ENCODE results near the gene CCDC85C.

Gene CCDC85C

GRCh38 chr14:99522934-99523703 is 80.9 kb downstream of the CCDC85C start:
- H3K4me3 ChIP-seq (ENCODE audit: low read depth, low read length), result no peak overlapping the region
- peak; percentile 21 for DNase-seq
- H3K27me3 ChIP-seq, result no peaks in the 10 kb centered on the region
- no peak for TF ChIP-seq CTCF (IDR thresholded peaks at IDR 0.05; ENCODE audit: low read depth, low read length)
- H3K9me3 ChIP-seq, result no peaks in the 10 kb centered on the region
- H3K36me3 ChIP-seq, result peaks cover 27% of the 10 kb centered on the region
- H3K4me1 ChIP-seq, result peaks cover 25% of the 10 kb centered on the region

GRCh38 chr14:99522457-99522891 is 81.5 kb downstream of the CCDC85C start:
- no peak for TF ChIP-seq CTCF (IDR thresholded peaks at IDR 0.05; ENCODE audit: low read depth, low read length)
- H3K4me3 ChIP-seq (ENCODE audit: low read depth, low read length), result no peak overlapping the region
- H3K36me3 ChIP-seq, result peaks cover 27% of the 10 kb centered on the region
- H3K27me3 ChIP-seq, result no peaks in the 10 kb centered on the region
- DNase-seq, result peak; percentile 51
- H3K9me3 ChIP-seq, result no peaks in the 10 kb centered on the region
- peaks cover 25% of the 10 kb centered on the region for H3K4me1 ChIP-seq

GRCh38 chr14:99522025-99522401 is 82.0 kb downstream of the CCDC85C start:
- no peak overlapping the region for H3K4me3 ChIP-seq (ENCODE audit: low read depth, low read length)
- no peaks in the 10 kb centered on the region for H3K27me3 ChIP-seq
- no peak for TF ChIP-seq CTCF (IDR thresholded peaks at IDR 0.05; ENCODE audit: low read depth, low read length)
- peaks cover 25% of the 10 kb centered on the region for H3K4me1 ChIP-seq
- DNase-seq, result peak; percentile 9
- peaks cover 27% of the 10 kb centered on the region for H3K36me3 ChIP-seq
- H3K9me3 ChIP-seq, result no peaks in the 10 kb centered on the region

GRCh38 chr14:99521176-99522024 is 82.6 kb downstream of the CCDC85C start:
- Histone ChIP-seq H3K4me1 (peaks cover 24% of the 10 kb centered on the region), H3K4me3 (ENCODE audit: low read depth, low read length) (no peak overlapping the region), H3K27me3 (no peaks in the 10 kb centered on the region), H3K9me3 (no peaks in the 10 kb centered on the region), H3K36me3 (peaks cover 30% of the 10 kb centered on the region)
- no peak for TF ChIP-seq CTCF (IDR thresholded peaks at IDR 0.05; ENCODE audit: low read depth, low read length)
- peak; percentile 4 for DNase-seq

GRCh38 chr14:99520571-99521081 is 83.4 kb downstream of the CCDC85C start:
- peak; percentile 44 for DNase-seq
- no peak for TF ChIP-seq CTCF (IDR thresholded peaks at IDR 0.05; ENCODE audit: low read depth, low read length)
- H3K36me3 ChIP-seq, result peaks cover 34% of the 10 kb centered on the region
- H3K4me1 ChIP-seq, result peaks cover 17% of the 10 kb centered on the region
- no peak overlapping the region for H3K4me3 ChIP-seq (ENCODE audit: low read depth, low read length)
- H3K27me3 ChIP-seq, result no peaks in the 10 kb centered on the region
- H3K9me3 ChIP-seq, result no peaks in the 10 kb centered on the region
